NCI-H1105 (cell line): ENCODE measurements around the gene PLTP.

Source experiments
- DNase-seq: peaks from one replicate; lab custom pipeline; 2025; lab: John Stamatoyannopoulos, UW

PLTP gene

DNA sequence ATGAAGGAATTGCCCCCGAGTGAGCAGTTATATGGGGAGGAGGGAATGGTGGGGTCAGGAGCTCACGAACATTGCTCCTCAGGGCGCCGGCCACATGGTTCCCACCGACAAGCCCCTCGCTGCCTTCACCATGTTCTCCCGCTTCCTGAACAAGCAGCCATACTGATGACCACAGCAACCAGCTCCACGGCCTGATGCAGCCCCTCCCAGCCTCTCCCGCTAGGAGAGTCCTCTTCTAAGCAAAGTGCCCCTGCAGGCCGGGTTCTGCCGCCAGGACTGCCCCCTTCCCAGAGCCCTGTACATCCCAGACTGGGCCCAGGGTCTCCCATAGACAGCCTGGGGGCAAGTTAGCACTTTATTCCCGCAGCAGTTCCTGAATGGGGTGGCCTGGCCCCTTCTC lies 13.7 kb downstream of the PLTP start:
- no peak for DNase-seq

DNA sequence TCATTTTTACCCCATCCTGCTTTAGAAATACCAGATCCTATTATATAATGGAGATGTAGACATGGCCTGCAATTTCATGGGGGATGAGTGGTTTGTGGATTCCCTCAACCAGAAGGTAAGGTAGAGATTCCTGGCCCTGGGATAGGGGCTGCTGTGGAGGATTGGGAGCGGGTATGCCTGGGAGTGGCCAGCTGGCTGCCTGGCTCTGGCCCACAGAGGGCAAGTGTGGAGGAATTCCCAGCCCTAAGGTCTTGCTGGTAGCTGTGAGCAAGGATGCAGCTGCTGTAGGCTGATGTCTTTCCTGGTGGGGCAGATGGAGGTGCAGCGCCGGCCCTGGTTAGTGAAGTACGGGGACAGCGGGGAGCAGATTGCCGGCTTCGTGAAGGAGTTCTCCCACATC lies 14.3 kb downstream of the PLTP start:
- DNase-seq: no peak

DNA sequence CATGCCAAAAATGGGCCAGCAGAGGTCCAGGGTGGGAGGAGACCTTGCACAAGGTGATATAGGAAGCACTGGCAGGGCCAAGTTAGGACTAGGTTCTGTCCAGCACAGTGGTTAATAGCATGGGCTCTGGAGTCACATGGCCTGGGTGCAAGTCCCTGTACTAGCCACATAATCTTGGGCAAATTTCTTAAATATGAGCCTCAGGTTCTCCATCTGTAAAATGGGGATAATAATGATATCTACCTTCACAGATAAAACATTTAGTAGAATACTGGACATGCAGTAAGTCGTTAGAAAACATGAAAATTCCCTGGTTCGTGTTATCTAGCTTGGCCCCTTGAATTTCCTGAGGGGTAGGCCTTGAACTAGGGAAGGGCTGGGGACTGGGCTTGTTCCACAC lies 14.7 kb downstream of the PLTP start:
- no peak for DNase-seq

DNA sequence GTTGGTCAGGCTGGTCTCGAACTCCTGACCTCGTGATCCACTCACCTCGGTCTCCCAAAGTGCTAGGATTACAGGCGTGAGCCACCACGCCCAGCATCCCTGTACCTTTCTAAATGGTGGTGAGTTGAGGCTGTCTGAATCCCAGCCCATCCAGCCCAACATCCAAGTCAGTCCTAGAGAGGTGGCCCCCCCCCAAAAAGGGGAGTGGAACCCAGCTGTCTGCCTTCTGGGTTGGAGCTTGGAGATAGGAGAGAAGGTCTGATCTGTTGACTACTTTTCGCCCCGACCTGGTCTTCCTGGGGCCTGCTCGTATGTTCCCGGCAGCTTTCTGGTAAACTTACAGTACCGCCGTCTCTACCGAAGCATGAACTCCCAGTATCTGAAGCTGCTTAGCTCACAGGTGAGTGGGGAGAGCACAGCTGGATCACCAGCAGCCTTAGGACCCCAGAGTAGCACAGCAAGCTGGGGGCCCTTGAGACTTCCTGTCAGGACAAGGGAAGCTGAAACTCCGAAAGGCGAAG lies 15.3 kb downstream of the PLTP start:
- no peak for DNase-seq

DNA sequence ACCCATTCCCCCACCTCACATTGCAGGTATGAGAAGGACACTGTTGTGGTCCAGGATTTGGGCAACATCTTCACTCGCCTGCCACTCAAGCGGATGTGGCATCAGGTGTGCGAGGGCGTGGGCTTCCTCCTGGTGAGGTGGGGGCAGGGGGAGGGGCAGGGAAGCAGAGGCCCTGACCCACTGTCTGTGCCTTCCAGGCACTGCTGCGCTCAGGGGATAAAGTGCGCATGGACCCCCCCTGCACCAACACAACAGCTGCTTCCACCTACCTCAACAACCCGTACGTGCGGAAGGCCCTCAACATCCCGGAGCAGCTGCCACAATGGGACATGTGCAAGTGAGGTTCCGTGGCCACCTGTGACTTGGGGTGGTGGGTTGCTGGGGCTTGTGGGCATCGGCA lies 17.2 kb downstream of the PLTP start:
- DNase-seq: no peak

DNA sequence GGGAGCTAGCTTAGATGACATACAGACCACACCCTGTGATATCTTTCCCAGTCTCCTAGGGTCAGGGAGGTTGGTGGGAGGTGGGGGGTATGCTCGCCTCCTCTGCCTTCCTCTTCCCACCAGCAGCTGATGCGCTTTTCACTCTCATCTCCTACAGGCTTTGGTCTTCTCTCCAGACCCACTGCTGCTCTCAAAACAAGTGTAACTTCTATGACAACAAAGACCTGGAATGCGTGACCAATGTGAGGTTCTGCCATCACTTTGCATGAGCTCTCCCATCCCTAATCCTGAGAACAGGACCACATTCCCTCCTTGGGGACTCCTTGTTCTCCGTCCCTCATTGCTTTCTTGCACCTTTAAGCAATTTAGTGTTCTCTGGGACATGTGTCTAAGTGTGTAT lies 18.1 kb downstream of the PLTP start:
- DNase-seq: no peak

DNA sequence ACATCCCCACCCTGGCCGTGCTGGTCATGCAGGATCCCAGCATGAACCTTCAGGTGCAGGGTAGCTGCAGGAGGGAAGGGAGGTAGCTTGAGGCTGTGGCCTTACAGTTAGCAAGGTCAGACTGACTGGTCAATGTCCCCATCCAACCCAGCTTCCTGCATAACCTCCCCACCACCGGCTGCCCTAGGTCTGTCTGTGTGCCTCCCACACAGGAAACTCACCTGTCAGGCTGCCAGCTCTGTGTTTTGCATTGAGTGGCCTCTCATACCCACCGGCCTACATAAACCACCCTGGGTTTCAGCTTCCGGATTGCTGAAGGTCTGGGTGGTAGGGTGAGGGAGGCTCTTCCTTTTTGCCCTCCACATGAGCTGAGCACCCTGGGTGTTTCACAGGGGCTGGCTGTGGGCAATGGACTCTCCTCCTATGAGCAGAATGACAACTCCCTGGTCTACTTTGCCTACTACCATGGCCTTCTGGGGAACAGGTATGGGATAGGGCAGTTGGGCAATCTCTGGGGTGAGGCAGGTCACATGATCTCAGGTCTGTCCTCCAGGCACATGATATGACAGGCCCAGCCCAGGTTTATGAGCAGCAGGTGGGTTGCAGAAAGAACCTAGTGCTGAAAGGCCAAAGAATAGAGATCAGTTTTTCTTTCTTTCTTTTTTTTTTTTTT lies 19.0 kb downstream of the PLTP start:
- DNase-seq: no peak

DNA sequence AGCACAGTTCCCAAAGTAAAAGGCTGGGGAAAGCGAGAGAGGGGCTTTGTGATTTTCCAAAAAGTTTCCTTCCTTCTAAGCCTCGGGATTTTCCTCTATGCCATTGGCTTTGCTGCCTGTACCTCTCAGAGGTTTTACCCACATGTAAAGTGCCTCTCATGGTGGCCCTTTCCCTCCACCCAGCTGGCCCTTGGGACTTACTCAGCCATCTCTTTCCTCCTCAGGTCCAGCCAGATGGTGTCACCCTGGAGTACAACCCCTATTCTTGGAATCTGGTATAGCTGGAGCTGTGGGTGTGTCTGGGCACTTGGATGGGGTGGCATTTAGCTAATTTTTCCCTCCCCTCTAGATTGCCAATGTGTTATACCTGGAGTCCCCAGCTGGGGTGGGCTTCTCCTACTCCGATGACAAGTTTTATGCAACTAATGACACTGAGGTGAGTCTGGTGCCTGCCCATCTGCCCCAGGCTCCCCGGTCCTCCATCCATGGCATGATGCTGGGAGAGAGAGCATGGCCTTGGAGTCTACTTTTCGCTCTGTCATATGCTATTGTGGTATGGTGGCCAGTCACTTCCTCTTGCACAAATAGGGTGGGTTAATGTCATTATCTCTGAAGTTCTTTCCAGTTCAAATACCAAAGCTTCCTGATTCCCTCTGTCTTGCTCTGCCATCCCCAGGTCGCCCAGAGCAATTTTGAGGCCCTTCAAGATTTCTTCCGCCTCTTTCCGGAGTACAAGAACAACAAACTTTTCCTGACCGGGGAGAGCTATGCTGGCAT lies 19.7 kb downstream of the PLTP start:
- DNase-seq: no peak

DNA sequence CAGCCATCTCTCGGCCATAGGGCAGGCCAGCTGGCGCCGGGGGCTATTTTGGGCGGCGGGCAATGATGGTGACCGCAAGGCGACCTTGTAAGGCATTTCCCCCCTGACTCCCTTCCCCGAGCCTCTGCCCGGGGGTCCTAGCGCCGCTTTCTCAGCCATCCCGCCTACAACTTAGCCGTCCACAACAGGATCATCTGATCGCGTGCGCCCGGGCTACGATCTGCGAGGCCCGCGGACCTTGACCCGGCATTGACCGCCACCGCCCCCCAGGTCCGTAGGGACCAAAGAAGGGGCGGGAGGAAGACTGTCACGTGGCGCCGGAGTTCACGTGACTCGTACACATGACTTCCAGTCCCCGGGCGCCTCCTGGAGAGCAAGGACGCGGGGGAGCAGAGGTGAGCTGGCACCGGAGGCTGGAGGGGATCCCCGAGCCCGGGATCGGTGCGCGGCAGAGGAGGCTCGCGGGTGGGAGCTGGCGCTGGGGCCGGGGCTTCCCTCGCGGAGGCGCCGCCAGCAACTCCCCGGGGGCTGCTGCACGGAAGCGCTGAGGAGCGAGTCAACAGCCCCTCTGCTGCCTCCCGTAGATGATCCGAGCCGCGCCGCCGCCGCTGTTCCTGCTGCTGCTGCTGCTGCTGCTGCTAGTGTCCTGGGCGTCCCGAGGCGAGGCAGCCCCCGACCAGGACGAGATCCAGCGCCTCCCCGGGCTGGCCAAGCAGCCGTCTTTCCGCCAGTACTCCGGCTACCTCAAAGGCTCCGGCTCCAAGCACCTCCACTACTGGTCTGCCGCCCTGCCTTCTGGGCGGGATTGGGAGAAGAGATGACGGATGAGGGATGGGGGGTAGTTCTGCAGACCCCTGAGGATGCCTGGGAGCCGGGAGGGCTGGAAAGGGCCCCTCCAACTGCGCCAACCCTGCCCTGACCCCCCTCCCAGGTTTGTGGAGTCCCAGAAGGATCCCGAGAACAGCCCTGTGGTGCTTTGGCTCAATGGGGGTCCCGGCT lies 20.7 kb downstream of the PLTP start, which contains the start of the genes CTSA and NEURL2:
CTSA (plus strand) TSS at position 351 of the 999 bp plus-strand sequence; CDS start at position 585, 234 bp downstream.
NEURL2 (minus strand) TSS at position 224 of the 999 bp plus-strand sequence; CDS start at position 7, 217 bp downstream.
- DNase-seq: peak; percentile 76

DNA sequence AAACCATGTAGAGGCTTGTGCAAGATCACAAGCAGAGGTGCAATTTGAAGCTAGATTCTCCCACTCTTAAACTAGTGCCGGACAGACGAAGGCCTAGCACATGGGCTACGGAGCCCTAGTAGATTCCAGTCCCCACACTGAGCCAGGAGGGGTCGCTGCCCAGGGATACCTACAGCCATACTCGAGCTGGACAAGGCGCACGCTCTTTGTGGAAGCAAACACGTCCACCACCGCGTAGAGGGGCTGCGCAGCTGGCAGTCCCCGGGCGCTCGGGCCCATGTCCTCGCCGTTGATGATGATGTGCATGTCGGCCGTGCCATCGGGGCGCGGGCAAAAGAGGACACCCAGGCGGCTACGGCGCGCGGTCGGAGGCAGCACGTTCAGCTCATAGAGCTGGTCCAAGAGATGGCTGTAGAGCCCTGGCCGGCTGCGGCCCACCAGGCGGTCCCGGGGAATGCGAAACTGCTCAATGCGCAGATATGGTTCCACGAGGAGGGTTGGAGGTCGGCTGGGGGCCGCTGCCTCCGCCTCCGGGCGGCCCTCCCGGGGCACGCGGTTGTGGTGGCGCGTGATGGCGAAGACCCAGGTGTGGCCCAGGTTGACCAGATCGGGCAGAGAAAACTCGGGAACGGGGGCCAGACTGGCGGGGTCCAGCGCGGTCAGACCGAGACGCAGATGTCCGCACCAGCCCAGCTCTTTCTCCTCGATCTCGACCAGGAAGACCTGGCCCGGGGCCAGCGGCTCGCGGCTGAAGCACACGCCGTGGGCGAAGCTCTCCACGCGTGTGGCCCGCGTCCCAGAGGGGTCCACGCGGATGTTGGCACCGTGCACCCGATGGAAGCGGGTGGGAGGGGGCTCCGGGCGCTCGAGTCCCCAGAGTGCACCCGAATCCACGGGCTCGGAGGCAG lies 21.6 kb downstream of the PLTP start:
- DNase-seq: no peak

DNA sequence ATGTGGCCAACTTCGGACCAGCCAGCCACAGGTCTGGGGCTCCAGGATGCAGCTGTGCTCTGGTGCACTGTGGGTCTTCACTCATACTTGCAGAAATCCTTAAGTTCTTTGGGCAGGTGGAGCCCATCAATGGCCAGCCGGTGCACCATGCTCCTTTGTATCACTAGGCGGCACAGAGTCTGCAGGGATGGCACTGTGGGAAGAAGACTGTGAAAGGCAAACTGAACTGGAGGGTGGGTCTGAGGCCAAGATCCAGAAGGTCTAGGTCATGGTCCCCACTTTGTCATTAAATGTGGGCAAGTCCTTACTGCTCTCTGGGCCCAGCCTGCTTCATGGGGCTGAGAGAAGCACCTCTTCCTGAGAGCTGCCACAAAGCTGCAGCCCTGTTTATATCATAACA lies 23.3 kb downstream of the PLTP start:
- no peak for DNase-seq

DNA sequence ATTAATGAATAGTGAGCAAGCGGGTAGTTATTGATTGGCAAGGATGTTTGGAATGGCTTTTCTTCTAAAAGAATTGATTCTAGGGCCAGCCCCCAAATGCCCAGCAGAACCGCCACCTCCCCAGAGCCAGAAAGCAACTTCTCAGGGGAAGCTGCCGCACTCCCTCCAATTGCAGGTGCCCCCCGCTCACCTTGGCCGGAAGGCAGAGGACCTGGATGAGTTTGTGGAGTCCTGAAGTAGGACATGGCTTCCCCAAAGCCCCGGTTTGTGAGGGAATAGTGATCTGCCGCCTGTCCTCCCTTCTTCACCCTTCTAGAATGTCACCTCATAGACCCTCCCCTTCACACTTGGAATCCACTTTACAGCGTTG lies 24.6 kb downstream of the PLTP start, which contains the start of gene SPATA25:
SPATA25 (minus strand) TSS at position 277 of the 370 bp plus-strand sequence; CDS start at position 245, 32 bp downstream.
- no peak for DNase-seq

DNA sequence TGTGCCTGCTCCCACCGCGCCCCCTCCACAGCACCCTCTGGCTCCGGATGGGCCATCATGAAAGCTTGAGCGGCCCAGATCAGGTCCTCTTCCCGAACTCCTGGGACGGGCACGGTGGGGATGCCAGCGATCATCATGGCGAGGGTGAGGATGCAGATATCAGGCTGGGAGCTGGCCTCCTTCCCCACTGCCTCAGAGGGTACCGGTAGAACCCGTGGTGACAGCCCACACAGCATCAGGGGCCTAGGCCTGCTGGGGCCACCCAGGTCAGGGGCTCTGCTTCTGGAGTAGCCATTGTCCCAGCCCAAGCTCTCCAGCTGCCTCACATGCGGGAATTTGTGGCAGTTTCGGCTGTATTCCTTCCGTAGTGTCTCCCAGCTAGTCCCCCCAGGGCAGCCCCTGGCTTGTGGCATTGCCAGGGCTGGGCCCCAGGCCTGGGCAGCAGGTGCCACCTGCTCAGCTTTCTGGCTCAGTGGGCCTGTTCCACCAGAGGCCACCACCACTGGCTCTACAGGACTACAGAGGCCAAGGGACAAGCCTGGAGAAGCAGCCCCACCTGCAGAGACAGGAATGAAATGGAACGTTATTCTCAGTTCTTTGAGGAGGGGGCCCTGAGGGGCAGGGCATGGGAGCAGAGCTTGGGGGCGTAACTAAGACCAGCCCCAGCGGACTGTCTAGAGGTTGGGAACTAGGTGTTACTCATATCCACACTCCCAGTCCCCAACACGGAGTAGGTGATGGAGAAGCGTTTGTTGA lies 25.2 kb downstream of the PLTP start:
- DNase-seq: no peak

DNA sequence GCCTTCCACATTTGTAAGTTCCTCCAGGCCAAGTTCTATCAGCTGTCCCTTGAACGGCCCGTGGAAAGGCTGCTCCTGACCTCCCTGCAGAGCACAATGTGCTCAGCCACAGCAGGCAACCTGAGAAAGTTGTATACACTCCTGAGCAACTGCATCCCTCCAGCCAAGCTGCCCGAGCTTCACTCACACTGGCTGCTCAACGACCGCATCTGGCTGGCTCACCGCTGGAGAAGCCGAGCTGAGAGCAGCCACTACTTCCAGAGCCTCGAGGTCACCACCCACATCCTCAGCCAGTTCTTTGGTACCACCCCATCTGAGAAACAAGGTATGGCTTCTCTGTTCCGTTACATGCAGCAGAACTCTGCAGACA lies 28.9 kb downstream of the PLTP start:
- DNase-seq: no peak

DNA sequence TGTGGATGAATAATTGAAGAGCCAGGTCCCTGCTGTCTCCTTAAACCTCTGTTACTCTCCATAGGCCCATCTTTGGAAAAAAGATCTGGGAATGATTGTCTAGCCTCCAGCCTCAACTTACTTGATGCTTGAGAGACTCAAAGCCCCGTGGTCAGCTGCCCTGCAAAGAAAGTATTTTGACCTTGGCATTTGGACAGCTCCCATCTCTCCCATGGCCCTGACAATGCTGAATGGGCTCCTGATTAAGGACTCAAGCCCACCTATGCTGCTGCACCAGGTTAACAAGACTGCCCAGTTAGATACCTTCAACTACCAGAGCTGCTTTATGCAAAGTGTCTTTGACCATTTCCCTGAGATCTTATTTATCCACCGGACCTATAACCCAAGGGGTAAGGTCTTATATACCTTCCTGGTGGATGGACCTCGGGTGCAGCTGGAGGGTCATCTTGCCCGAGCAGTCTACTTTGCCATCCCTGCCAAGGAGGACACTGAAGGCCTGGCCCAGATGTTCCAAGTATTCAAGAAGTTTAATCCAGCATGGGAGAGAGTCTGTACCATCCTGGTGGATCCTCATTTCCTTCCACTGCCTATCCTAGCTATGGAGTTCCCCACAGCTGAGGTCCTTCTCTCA lies 29.4 kb downstream of the PLTP start:
- DNase-seq: no peak

DNA sequence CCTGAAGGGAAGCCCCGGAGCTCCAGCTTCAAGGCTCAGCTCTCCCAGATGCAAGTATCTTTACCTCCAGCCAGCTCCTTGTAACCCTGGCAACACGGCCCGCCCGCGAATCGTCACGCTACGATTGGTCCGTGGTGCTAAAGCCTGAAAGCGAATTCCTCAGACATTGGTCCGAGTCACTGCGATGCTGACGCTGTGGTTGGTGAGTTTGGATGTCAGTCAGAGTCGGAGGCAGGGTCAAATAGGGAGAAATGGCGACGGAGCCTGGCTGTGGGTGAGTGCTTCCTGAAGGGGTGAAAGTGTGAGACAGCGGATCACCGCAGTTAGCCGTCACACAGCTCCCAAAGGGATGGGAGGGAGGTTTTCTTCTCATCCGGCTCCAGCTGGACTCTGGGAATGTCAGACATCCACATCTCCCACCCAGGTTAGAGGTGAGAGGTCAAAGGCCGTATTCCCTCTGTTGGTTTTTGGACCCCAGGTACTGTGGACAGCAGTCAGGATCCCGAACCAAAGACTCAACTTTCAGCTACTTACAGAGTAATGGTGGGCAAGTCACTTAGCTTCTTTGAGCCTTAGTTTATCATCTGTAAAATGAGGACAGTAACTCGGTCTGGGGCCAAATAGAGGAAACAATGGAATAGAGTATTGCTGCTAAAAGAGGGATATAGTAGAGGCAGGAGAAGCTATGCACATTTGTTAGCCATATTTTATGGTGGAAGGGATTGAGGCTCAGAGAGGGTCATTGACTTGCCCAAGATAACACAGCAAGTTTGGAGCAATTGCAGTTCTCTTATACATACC lies 30.8 kb downstream of the PLTP start, which contains the start of gene ZSWIM1:
ZSWIM1 (plus strand) TSS at position 240 of the 801 bp plus-strand sequence. CDS start 1,366 bp downstream, outside the sequence.
- peak; percentile 98 for DNase-seq

DNA sequence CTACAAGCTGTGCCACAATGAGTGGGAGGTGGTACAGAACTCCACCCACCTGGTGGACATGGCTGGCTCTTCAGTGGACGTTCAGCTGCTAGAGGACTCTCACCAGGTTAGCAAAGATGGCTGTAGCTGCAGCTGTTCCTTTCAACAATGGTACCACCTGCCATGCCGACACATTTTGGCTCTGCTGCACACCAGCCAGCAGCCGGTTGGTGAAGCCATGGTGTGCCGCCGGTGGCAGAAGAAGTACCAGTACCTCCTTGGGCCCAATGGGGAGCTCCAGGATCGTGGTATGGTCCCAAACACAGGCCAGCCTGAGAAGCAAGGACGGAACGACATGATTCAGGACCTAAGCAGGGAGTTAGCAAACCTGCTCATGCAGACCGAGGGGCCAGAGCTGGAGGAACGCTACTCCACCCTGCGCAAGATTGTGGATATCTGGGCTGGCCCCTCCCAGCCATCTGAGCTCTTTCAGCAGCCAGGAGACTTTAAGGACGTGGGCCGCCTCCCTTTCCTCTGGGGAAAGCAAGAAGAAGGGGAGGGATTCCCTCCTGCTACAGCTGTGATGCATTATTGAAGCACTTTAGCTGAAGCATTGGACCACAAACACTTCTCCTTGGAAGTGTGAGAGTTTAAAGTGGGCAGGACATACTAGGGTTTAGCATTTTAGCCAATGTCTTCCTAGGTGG lies 33.7 kb downstream of the PLTP start:
- no peak for DNase-seq

DNA sequence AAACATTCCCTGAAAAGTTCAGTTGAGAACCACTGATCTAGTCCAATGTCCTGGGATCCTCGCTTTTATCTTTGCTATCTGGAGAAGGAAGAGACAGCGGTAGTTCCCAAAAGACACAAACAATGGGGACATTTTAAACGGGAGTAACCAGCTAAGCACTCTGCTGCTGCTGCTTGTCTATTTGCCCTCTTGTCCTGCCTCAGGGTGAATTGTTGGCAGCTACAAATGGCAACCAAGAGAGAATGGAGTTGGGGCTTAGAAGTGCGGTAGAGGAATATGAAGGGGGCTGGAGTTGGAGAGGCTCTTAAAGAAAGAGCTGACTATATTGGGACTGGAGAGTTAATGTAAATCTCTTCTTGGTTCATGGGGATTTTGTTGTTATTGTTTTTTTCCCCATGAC lies 37.4 kb downstream of the PLTP start:
- DNase-seq: no peak
